ENCODE data around the gene PLCZ1. TPM values are rescaled to one million over a fixed set of nuclear protein-coding genes. Genes with fewer than 3 reads are reported as not detected.
"Not testable (repeated sequence)": the region's sequence is repeated elsewhere in the genome, so short reads cannot be mapped to it uniquely, and the experiment has no call there.

PLCZ1 gene
- polyA plus RNA-seq (2013, experiment 1 of 2; ENCODE audit: insufficient read length): not detected
- polyA plus RNA-seq (2013, experiment 2 of 2; ENCODE audit: insufficient read length): not detected

- DNase-seq: no peak
These were observed at the start of gene PLCZ1, which contains the start of gene CAPZA3 for GRCh38 chr12:18737819-18738218. Gene PLCZ1, minus strand, starts transcription at chr12:18738012. Its CDS starts 641 bp downstream, at chr12:18737371. Gene CAPZA3, plus strand, starts transcription at chr12:18738119. Its CDS starts 150 bp downstream, at chr12:18738269.

- not testable (repeated sequence) for DNase-seq
These were observed 47.7 kb upstream of the PLCZ1 start for GRCh38 chr12:18785465-18785864.

- DNase-seq: no peak
These were observed 45.0 kb upstream of the PLCZ1 start for GRCh38 chr12:18782827-18783226.

- DNase-seq: not testable (repeated sequence)
These were observed 28.7 kb upstream of the PLCZ1 start for GRCh38 chr12:18766479-18766878.

- no peak for DNase-seq
These were observed 17.5 kb upstream of the PLCZ1 start for GRCh38 chr12:18755341-18755740.

- DNase-seq: no peak
These were observed 16.4 kb upstream of the PLCZ1 start for GRCh38 chr12:18754124-18754707.

- DNase-seq: peak; percentile 6
These were observed 15.8 kb upstream of the PLCZ1 start for GRCh38 chr12:18753481-18754123.

- no peak for DNase-seq
These were observed 15.1 kb upstream of the PLCZ1 start for GRCh38 chr12:18752947-18753346.

GRCh38 chr12:18752280-18752920, 14.6 kb upstream of the PLCZ1 start:
- DNase-seq: peak; percentile 99

GRCh38 chr12:18751866-18752265, 14.1 kb upstream of the PLCZ1 start:
- no peak for DNase-seq

- peak; percentile 41 for DNase-seq
These were observed 12.3 kb upstream of the PLCZ1 start for GRCh38 chr12:18750085-18750484.

GRCh38 chr12:18749386-18749957, 11.7 kb upstream of the PLCZ1 start:
- peak; percentile 54 for DNase-seq

GRCh38 chr12:18747895-18748294, 10.1 kb upstream of the PLCZ1 start:
- peak; percentile 91 for DNase-seq

- DNase-seq: no peak
These were observed 6.7 kb downstream of the PLCZ1 start for GRCh38 chr12:18731156-18731555.

- DNase-seq: peak; percentile 52
These were observed 14.1 kb downstream of the PLCZ1 start for GRCh38 chr12:18723752-18724151.

GRCh38 chr12:18721452-18721851, 16.4 kb downstream of the PLCZ1 start:
- no peak for DNase-seq

GRCh38 chr12:18720690-18721089, 17.1 kb downstream of the PLCZ1 start:
- DNase-seq: no peak

GRCh38 chr12:18719922-18720510, 17.8 kb downstream of the PLCZ1 start:
- DNase-seq: no peak

- no peak for DNase-seq
These were observed 19.4 kb downstream of the PLCZ1 start for GRCh38 chr12:18718462-18718861.

- DNase-seq: no peak
These were observed 21.6 kb downstream of the PLCZ1 start for GRCh38 chr12:18716236-18716635.

- peak; percentile 20 for DNase-seq
These were observed 31.0 kb downstream of the PLCZ1 start for GRCh38 chr12:18706798-18707197.

- DNase-seq: no peak
These were observed 33.9 kb downstream of the PLCZ1 start for GRCh38 chr12:18703911-18704310.

GRCh38 chr12:18703321-18703720, 34.5 kb downstream of the PLCZ1 start:
- DNase-seq: no peak

Measured in fibroblast of skin of scalp (primary cell).